SU-DHL-6 (cell line): ENCODE data around the gene DIAPH1.

Experiments
- CTCF ChIP-seq: fragments of 200-600 bp; sonication (generic); IDR thresholded peaks from one replicate; pipeline ENCODE4 v1.5.1; 2017; ENCODE audit warnings: antibody characterized with exemption, mild to moderate bottlenecking, low read length, moderate library complexity; ENCODE audit not compliant: insufficient read depth, poor library complexity, severe bottlenecking
- EZH2phosphoT487 ChIP-seq: fragments of 200-600 bp; sonication (generic), shearing (Covaris generic); conservative IDR thresholded peaks from 2 replicates; pipeline ENCODE4 v1.6.1; 2018; ENCODE audit warnings: mild to moderate bottlenecking, antibody characterized with exemption, low read length, moderate library complexity, mixed read lengths

GRCh38 chr5:141613344-141613743, 5.5 kb downstream of the DIAPH1 start:
- TF ChIP-seq CTCF (no peak), EZH2phosphoT487 (no peak)
